HTERT RPE-1 (cell line): ENCODE measurements around the gene LRRC36.
"Not testable (repeated sequence)": the region's sequence is repeated elsewhere in the genome, so short reads cannot be mapped to it uniquely, and the experiment has no call there.

Experiments
- in situ Hi-C: fragments of 300-500 bp; cut with MboI; formaldehyde crosslinking; loops from 4 replicates; pipeline ENCODE4 v1.14.3; 2020; ENCODE audit warnings: low sequenced_read_pairs

Gene LRRC36

GRCh38 chr16:67339453-67339852, 12.8 kb downstream of the LRRC36 start:
- in situ Hi-C loops, result no loop called here

- in situ Hi-C loops, result no loop called here
These were observed 14.6 kb downstream of the LRRC36 start for GRCh38 chr16:67341250-67341649.

GRCh38 chr16:67342616-67343015, 16.0 kb downstream of the LRRC36 start:
- in situ Hi-C loops, result no loop called here

- in situ Hi-C loops, result no loop called here
These were observed 18.8 kb downstream of the LRRC36 start for GRCh38 chr16:67345401-67345800.

GRCh38 chr16:67346341-67346740, 19.7 kb downstream of the LRRC36 start:
- in situ Hi-C loops, result no loop called here

- in situ Hi-C loops, result no loop called here
These were observed 22.6 kb downstream of the LRRC36 start for GRCh38 chr16:67349172-67349571.

GRCh38 chr16:67350324-67350723, 23.7 kb downstream of the LRRC36 start:
- in situ Hi-C loops, result no loop called here

- in situ Hi-C loops, result not testable (repeated sequence)
These were observed 25.8 kb downstream of the LRRC36 start for GRCh38 chr16:67352463-67352862.

GRCh38 chr16:67356396-67356795, 29.8 kb downstream of the LRRC36 start:
- in situ Hi-C loops, result no loop called here

- in situ Hi-C loops, result no loop called here
These were observed 30.9 kb downstream of the LRRC36 start for GRCh38 chr16:67357561-67357960.

- in situ Hi-C loops, result not testable (repeated sequence)
These were observed 33.1 kb downstream of the LRRC36 start for GRCh38 chr16:67359540-67360269.

- in situ Hi-C loops, result no loop called here
These were observed 34.4 kb downstream of the LRRC36 start for GRCh38 chr16:67361038-67361437.

GRCh38 chr16:67364600-67365235, 38.1 kb downstream of the LRRC36 start:
- in situ Hi-C loops, result no loop called here

GRCh38 chr16:67370661-67371060, 44.0 kb downstream of the LRRC36 start:
- in situ Hi-C loops, result no loop called here

GRCh38 chr16:67372664-67373063, 46.0 kb downstream of the LRRC36 start:
- in situ Hi-C loops, result no loop called here

GRCh38 chr16:67376012-67376411, 49.4 kb downstream of the LRRC36 start:
- in situ Hi-C loops, result not testable (repeated sequence)

GRCh38 chr16:67378642-67379041, 52.0 kb downstream of the LRRC36 start:
- in situ Hi-C loops, result no loop called here

GRCh38 chr16:67383284-67383683, 56.7 kb downstream of the LRRC36 start:
- in situ Hi-C loops, result no loop called here

- in situ Hi-C loops, result no loop called here
These were observed 58.3 kb downstream of the LRRC36 start for GRCh38 chr16:67384778-67385510.

- in situ Hi-C loops, result no loop called here
These were observed 60.3 kb downstream of the LRRC36 start for GRCh38 chr16:67386861-67387455.

GRCh38 chr16:67387479-67388079, 61.0 kb downstream of the LRRC36 start:
- in situ Hi-C loops, result no loop called here
